ENCODE results near the gene TGIF2.

Gene TGIF2

GRCh38 chr20:36613974-36614373, 40.6 kb downstream of the TGIF2 start:
- H3K9me3 ChIP-seq (ENCODE audit: control insufficient read depth, insufficient read depth, low read depth, low read length) = no peaks in the 10 kb centered on the region
- H3K36me3 ChIP-seq (ENCODE audit: control insufficient read depth in 2 of 2, insufficient read depth in 1 of 2, low read length in 2 of 2) = peaks cover 24 to 67% of the 10 kb centered on the region in 2 experiments; a peak in 2 of 3 replicates
- POLR2A ChIA-PET = interaction anchor here (0.5 to 1.6 kb wide), 4 partner anchors 9 to 616 kb away, joined by 3 to 4 read pairs (median 3); partner anchors contain the start of genes DSN1 and RAB5IF
- H3K4me3 ChIP-seq (ENCODE audit: low read depth, low read length) = no peak overlapping the region
- no peak overlapping the region for H3K27ac ChIP-seq (ENCODE audit: extremely low read depth, low read depth, low read length)
- CTCF ChIA-PET = interaction anchor here (0.6 to 3.2 kb wide), 6 partner anchors 8 to 159 kb away, joined by 3 to 13 read pairs (median 4); partner anchors contain the start of gene RAB5IF
- no peaks in the 10 kb centered on the region for H3K4me1 ChIP-seq (ENCODE audit: control insufficient read depth, insufficient read depth, low read length)
- no peak for TF ChIP-seq ZNF202 (tag by site-specific recombination; IDR thresholded peaks at IDR 0.05; ENCODE audit: borderline replicate concordance)
- TF ChIP-seq ZSCAN23 (tag by site-specific recombination; IDR thresholded peaks at IDR 0.05) = no peak
- TF ChIP-seq, protein P1, sequence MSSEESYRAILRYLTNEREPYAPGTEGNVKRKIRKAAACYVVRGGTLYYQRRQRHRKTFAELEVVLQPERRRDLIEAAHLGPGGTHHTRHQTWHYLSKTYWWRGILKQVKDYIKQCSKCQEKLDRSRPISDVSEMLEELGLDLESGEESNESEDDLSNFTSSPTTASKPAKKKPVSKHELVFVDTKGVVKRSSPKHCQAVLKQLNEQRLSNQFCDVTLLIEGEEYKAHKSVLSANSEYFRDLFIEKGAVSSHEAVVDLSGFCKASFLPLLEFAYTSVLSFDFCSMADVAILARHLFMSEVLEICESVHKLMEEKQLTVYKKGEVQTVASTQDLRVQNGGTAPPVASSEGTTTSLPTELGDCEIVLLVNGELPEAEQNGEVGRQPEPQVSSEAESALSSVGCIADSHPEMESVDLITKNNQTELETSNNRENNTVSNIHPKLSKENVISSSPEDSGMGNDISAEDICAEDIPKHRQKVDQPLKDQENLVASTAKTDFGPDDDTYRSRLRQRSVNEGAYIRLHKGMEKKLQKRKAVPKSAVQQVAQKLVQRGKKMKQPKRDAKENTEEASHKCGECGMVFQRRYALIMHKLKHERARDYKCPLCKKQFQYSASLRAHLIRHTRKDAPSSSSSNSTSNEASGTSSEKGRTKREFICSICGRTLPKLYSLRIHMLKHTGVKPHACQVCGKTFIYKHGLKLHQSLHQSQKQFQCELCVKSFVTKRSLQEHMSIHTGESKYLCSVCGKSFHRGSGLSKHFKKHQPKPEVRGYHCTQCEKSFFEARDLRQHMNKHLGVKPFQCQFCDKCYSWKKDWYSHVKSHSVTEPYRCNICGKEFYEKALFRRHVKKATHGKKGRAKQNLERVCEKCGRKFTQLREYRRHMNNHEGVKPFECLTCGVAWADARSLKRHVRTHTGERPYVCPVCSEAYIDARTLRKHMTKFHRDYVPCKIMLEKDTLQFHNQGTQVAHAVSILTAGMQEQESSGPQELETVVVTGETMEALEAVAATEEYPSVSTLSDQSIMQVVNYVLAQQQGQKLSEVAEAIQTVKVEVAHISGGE (tag by site-specific recombination; conservative IDR thresholded peaks at IDR 0.05; ENCODE audit: low read depth) = no peak
- no peak for TF ChIP-seq ZNF302 (tag by site-specific recombination; IDR thresholded peaks at IDR 0.05; ENCODE audit: low read depth)
- TF ChIP-seq HOXA7 (CRISPR knock-in tag; IDR thresholded peaks at IDR 0.05; ENCODE audit: borderline replicate concordance) = no peak
- TF ChIP-seq ZNF10 (tag by site-specific recombination; IDR thresholded peaks at IDR 0.05) = no peak
- peak; percentile 90 for TF ChIP-seq SCRT1 (tag by site-specific recombination; IDR thresholded peaks at IDR 0.05; ENCODE audit: borderline replicate concordance)
- no peak for TF ChIP-seq ZFHX2 (tag by site-specific recombination; conservative IDR thresholded peaks at IDR 0.05)
- TF ChIP-seq SCRT2 (tag by site-specific recombination; IDR thresholded peaks at IDR 0.05) = peak; percentile 95
- no peak for TF ChIP-seq ZNF239 (tag by site-specific recombination; IDR thresholded peaks at IDR 0.05)
- peak; percentile 69 for TF ChIP-seq ZIC2 (tag by site-specific recombination; IDR thresholded peaks at IDR 0.05)
- TF ChIP-seq ZSCAN18 (tag by site-specific recombination; IDR thresholded peaks at IDR 0.05) = no peak
- no peak for TF ChIP-seq OVOL3 (tag by site-specific recombination; IDR thresholded peaks at IDR 0.05)
- TF ChIP-seq, protein P2, sequence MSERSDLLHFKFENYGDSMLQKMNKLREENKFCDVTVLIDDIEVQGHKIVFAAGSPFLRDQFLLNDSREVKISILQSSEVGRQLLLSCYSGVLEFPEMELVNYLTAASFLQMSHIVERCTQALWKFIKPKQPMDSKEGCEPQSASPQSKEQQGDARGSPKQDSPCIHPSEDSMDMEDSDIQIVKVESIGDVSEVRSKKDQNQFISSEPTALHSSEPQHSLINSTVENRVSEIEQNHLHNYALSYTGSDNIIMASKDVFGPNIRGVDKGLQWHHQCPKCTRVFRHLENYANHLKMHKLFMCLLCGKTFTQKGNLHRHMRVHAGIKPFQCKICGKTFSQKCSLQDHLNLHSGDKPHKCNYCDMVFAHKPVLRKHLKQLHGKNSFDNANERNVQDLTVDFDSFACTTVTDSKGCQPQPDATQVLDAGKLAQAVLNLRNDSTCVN (tag by site-specific recombination; optimal IDR thresholded peaks at IDR 0.05) = no peak
- TF ChIP-seq, protein P3, sequence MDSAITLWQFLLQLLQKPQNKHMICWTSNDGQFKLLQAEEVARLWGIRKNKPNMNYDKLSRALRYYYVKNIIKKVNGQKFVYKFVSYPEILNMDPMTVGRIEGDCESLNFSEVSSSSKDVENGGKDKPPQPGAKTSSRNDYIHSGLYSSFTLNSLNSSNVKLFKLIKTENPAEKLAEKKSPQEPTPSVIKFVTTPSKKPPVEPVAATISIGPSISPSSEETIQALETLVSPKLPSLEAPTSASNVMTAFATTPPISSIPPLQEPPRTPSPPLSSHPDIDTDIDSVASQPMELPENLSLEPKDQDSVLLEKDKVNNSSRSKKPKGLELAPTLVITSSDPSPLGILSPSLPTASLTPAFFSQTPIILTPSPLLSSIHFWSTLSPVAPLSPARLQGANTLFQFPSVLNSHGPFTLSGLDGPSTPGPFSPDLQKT (IDR thresholded peaks at IDR 0.05; ENCODE audit: borderline replicate concordance, low read depth, low read length) = no peak
- no peak for TF ChIP-seq TSHZ1 (tag by site-specific recombination; IDR thresholded peaks at IDR 0.05; ENCODE audit: borderline replicate concordance)
